IMR-90 (cell line): ENCODE measurements around the gene LYRM4. TPM values are rescaled to one million over a fixed set of nuclear protein-coding genes. Genes with fewer than 3 reads are reported as not detected.

ENCODE experiments used
- ATAC-seq: fragments of 200-7000 bp; cut with Tn5 transposase; 2 replicates; pipeline ENCODE4 v1.9.1; 2020; ENCODE audit warnings: low read depth, mild to moderate bottlenecking, moderate library complexity
- BruUV-seq: library from RNA; stranded (reverse); fragments of 400-500 nt; replicated peaks from 2 replicates; lab custom pipeline; 2021; lab: Mats Ljungman, UMichigan
- CTCF ChIA-PET: fragments of 300-600 bp; formaldehyde crosslinking; extraction: SDS; loops from one replicate; lab custom pipeline; 2021; ENCODE audit warnings: antibody characterized with exemption; lab: Yijun Ruan, JAX
- POLR2A ChIA-PET: fragments of 300-600 bp; sonication (Branson Sonifier 250); formaldehyde crosslinking; loops from one replicate; lab custom pipeline; 2022; ENCODE audit warnings: antibody characterized with exemption; ENCODE audit not compliant: unreplicated experiment; lab: Charles Lee
- DNase-seq: peaks from one replicate; pipeline ENCODE4 v3.0.0; 2013
- H2AFZ ChIP-seq: replicated peaks from 2 replicates; pipeline ENCODE3; 2013; ENCODE audit warnings: low read length, mild to moderate bottlenecking; ENCODE audit not compliant: poor library complexity
- H2AK5ac ChIP-seq: 2 replicates; pipeline ENCODE4 v1.6.1; 2013; ENCODE audit warnings: low read depth, low read length, inconsistent platforms
- H2AK9ac ChIP-seq: replicated peaks from 2 replicates; pipeline ENCODE3; 2013; ENCODE audit warnings: mild to moderate bottlenecking, low read depth, low read length, moderate library complexity; ENCODE audit not compliant: poor library complexity
- H2BK120ac ChIP-seq: 2 replicates; pipeline ENCODE4 v1.6.1; 2013; ENCODE audit warnings: low read depth, low read length, inconsistent platforms
- H2BK15ac ChIP-seq: 3 replicates; pipeline ENCODE4 v1.6.1; 2013; ENCODE audit warnings: low read depth, low read length, inconsistent platforms
- H2BK20ac ChIP-seq: 2 replicates; pipeline ENCODE4 v1.6.1; 2013; ENCODE audit warnings: low read depth, mild to moderate bottlenecking, inconsistent platforms, low read length, moderate library complexity
- H2BK5ac ChIP-seq: 2 replicates; pipeline ENCODE4 v1.6.1; 2013; ENCODE audit warnings: mild to moderate bottlenecking, low read depth, low read length, inconsistent platforms; ENCODE audit not compliant: poor library complexity, severe bottlenecking
- H3K14ac ChIP-seq: replicated peaks from 2 replicates; pipeline ENCODE4 v1.6.1; 2013; ENCODE audit warnings: low read depth, low read length, inconsistent platforms
- H3K18ac ChIP-seq: 2 replicates; pipeline ENCODE4 v1.6.1; 2013; ENCODE audit warnings: low read depth, low read length, control low read depth
- H3K23ac ChIP-seq: 2 replicates; pipeline ENCODE4 v1.6.1; 2013; ENCODE audit warnings: low read depth, low read length, inconsistent platforms
- H3K27ac ChIP-seq: 2 replicates; pipeline ENCODE4 v1.5.1; 2013; ENCODE audit warnings: mild to moderate bottlenecking, control low read depth, low read length; ENCODE audit not compliant: insufficient read depth
- H3K27me3 ChIP-seq: 2 replicates; pipeline ENCODE4 v1.6.1; 2013; ENCODE audit warnings: low read length; ENCODE audit not compliant: control insufficient read depth, insufficient read depth
- H3K36me3 ChIP-seq: 2 replicates; pipeline ENCODE4 v1.6.1; 2013; ENCODE audit warnings: low read length, mixed read lengths; ENCODE audit not compliant: control insufficient read depth, insufficient read depth
- H3K4ac ChIP-seq: 2 replicates; pipeline ENCODE4 v1.6.1; 2013; ENCODE audit warnings: low read depth, low read length, inconsistent platforms
- H3K4me1 ChIP-seq: 2 replicates; pipeline ENCODE4 v1.6.1; 2013; ENCODE audit warnings: low read length, mixed read lengths; ENCODE audit not compliant: control insufficient read depth, insufficient read depth
- H3K4me2 ChIP-seq: 2 replicates; pipeline ENCODE4 v1.6.1; 2013; ENCODE audit warnings: low read depth, mild to moderate bottlenecking, control low read depth, low read length, moderate library complexity
- H3K4me3 ChIP-seq: 2 replicates; pipeline ENCODE4 v1.5.1; 2013; ENCODE audit warnings: low read depth, mild to moderate bottlenecking, control low read depth, low read length, moderate library complexity; ENCODE audit not compliant: insufficient read depth
- H3K56ac ChIP-seq: 2 replicates; pipeline ENCODE4 v1.6.1; 2013; ENCODE audit warnings: low read length, inconsistent platforms; ENCODE audit not compliant: insufficient read depth; ENCODE audit errors: extremely low read depth
- H3K79me1 ChIP-seq, 2 experiments: 2 replicates each; pipeline ENCODE4 v1.6.1; 2013; ENCODE audit warnings: low read length in 2 of 2, inconsistent platforms in 1 of 2, low read depth in 1 of 2
- H3K9ac ChIP-seq: 2 replicates; pipeline ENCODE4 v1.6.1; 2013; ENCODE audit warnings: low read depth, low read length, control low read depth
- H3K9me1 ChIP-seq: 2 replicates; pipeline ENCODE4 v1.6.1; 2013; ENCODE audit warnings: low read length, inconsistent platforms; ENCODE audit not compliant: insufficient read depth
- H3K9me3 ChIP-seq: 2 replicates; pipeline ENCODE4 v1.6.1; 2013; ENCODE audit warnings: low read length; ENCODE audit not compliant: control insufficient read depth, insufficient read depth
- H4K20me1 ChIP-seq: 2 replicates; pipeline ENCODE4 v1.6.1; 2013; ENCODE audit warnings: low read length, inconsistent platforms; ENCODE audit not compliant: insufficient read depth
- H4K5ac ChIP-seq: 2 replicates; pipeline ENCODE4 v1.6.1; 2013; ENCODE audit warnings: mild to moderate bottlenecking, low read depth, low read length, control low read depth
- H4K8ac ChIP-seq, 2 experiments: 2 replicates each; pipeline ENCODE4 v1.6.1; 2013; ENCODE audit warnings: low read depth in 2 of 2, low read length in 2 of 2, control low read depth in 1 of 2, inconsistent platforms in 1 of 2
- H4K91ac ChIP-seq: 2 replicates; pipeline ENCODE4 v1.6.1; 2013; ENCODE audit warnings: low read depth, low read length, inconsistent platforms; ENCODE audit not compliant: insufficient read depth
- CEBPB ChIP-seq: IDR thresholded peaks from 2 replicates; pipeline ENCODE4 v1.6.1; 2012; ENCODE audit warnings: low read depth, low read length, improper control_type of control experiment
- CHD1 ChIP-seq: IDR thresholded peaks from 2 replicates; pipeline ENCODE4 v1.6.1; 2012; ENCODE audit warnings: low read depth, low read length, improper control_type of control experiment
- ELK1 ChIP-seq: fragments of 150-350 bp; IDR thresholded peaks from 2 replicates; pipeline ENCODE4 v1.6.1; 2016; ENCODE audit warnings: low read depth, mild to moderate bottlenecking, low read length, moderate library complexity, borderline replicate concordance
- FOS ChIP-seq: fragments of 150-350 bp; IDR thresholded peaks from 2 replicates; pipeline ENCODE4 v1.6.1; 2016; ENCODE audit warnings: low read depth, low read length
- MAZ ChIP-seq: IDR thresholded peaks from 2 replicates; pipeline ENCODE4 v1.6.1; 2012; ENCODE audit warnings: low read depth, mild to moderate bottlenecking, low read length, improper control_type of control experiment, moderate library complexity, borderline replicate concordance
- MXI1 ChIP-seq: IDR thresholded peaks from 2 replicates; pipeline ENCODE4 v1.6.1; 2012; ENCODE audit warnings: low read depth, mild to moderate bottlenecking, low read length, moderate library complexity, borderline replicate concordance
- RAD21 ChIP-seq: IDR thresholded peaks from 2 replicates; pipeline ENCODE4 v1.6.1; 2012; ENCODE audit warnings: low read length, improper control_type of control experiment
- RCOR1 ChIP-seq: IDR thresholded peaks from 2 replicates; pipeline ENCODE4 v1.6.1; 2012; ENCODE audit warnings: mild to moderate bottlenecking, low read length, improper control_type of control experiment; ENCODE audit not compliant: insufficient replicate concordance
- RFX5 ChIP-seq: IDR thresholded peaks from 2 replicates; pipeline ENCODE4 v1.8.0; 2012; ENCODE audit warnings: low read depth, mild to moderate bottlenecking, low read length, moderate library complexity
- WGBS, 2 experiments: methylation state at CpG; one replicate each; pipeline versions ENCODE4 v1.1.5 to v1.1.7; 2013; ENCODE audit warnings: missing lambda C conversion rate in 2 of 2; ENCODE audit not compliant: insufficient read length in 1 of 2; ENCODE audit errors: extremely low coverage in 2 of 2; 5-methylcytosine and 5-hydroxymethylcytosine counted together
- dilution Hi-C: fragments of 300-500 bp; cut with HindIII; formaldehyde crosslinking; loops from one replicate; pipeline ENCODE4 v1.14.3; 2018; ENCODE audit warnings: low sequenced_read_pairs; ENCODE audit not compliant: unreplicated experiment
- in situ Hi-C: fragments of 300-500 bp; cut with MboI; formaldehyde crosslinking; loops from 3 replicates; pipeline ENCODE4 v1.14.3; 2019; ENCODE audit warnings: low sequenced_read_pairs, inconsistent platforms, mixed read lengths
- intact Hi-C: fragments of 100-400 bp; cut with micrococcal nuclease; formaldehyde crosslinking; loops from 2 replicates; pipeline ENCODE4 v1.10.0; 2022
- polyA plus RNA-seq, 3 experiments: library from polyadenylated mRNA; depleted of rRNA; stranded (reverse); fragments of >200 nt; gene quantifications; 2 replicates each; pipeline ENCODE4 v1.2.3, GENCODE V29; 2012; ENCODE audit warnings: low replicate concordance in 1 of 3
- total RNA-seq: library from RNA; depleted of rRNA; stranded (reverse); fragments of >200 nt; gene quantifications from 2 replicates; pipeline ENCODE4 v1.2.3, GENCODE V29; 2012

The LYRM4 gene
- total and polyA plus RNA-seq, 2 of the 4 experiments (the other 2 are of a cell fraction) = 11.5 to 26.6 TPM

- in situ Hi-C loops = no loop called here
- H3K79me1 ChIP-seq = peaks cover 21 to 38% of the 10 kb centered on the region in 2 experiments; a peak in 3 of 4 replicates
- no peak overlapping the region for H2BK15ac ChIP-seq
- no peak overlapping the region for H3K4me2 ChIP-seq
- BruUV-seq = no TSS peak
- no peaks in the 10 kb centered on the region for H4K20me1 ChIP-seq
- POLR2A ChIA-PET = no interaction called here
- no peaks in the 10 kb centered on the region for H3K36me3 ChIP-seq
- H3K18ac ChIP-seq = no peak overlapping the region
- no peak overlapping the region for H2BK5ac ChIP-seq
- no peak overlapping the region for H3K4me3 ChIP-seq
- no peak overlapping the region for H3K4ac ChIP-seq
- no peak overlapping the region for H2BK20ac ChIP-seq
- no peak overlapping the region for H2AFZ ChIP-seq
- dilution Hi-C loops = no loop called here
- ATAC-seq = no peak
- WGBS, 2 experiments = no CpG with 5 or more reads among the region's 2 CpGs
- H3K27me3 ChIP-seq = no peaks in the 10 kb centered on the region
- no peak overlapping the region for H2AK5ac ChIP-seq
- H3K23ac ChIP-seq = no peak overlapping the region
- TF ChIP-seq FOS = no peak
- no peak for TF ChIP-seq RCOR1
- TF ChIP-seq RFX5 = no peak
- no peak for TF ChIP-seq MXI1
- no peak for TF ChIP-seq RAD21
- no peak for TF ChIP-seq CEBPB
- TF ChIP-seq CHD1 = no peak
- no peak for TF ChIP-seq ELK1
- TF ChIP-seq MAZ = no peak
- no peak overlapping the region for H4K5ac ChIP-seq
- H3K9ac ChIP-seq = no peak overlapping the region
- H3K56ac ChIP-seq = no peak overlapping the region
- intact Hi-C loops = no loop called here
- no peaks in the 10 kb centered on the region for H3K9me3 ChIP-seq
- H3K14ac ChIP-seq = no peak overlapping the region
- H2AK9ac ChIP-seq = no peak overlapping the region
- no peaks in the 10 kb centered on the region for H3K4me1 ChIP-seq
- H3K27ac ChIP-seq = no peak overlapping the region
- H3K9me1 ChIP-seq = no peaks in the 10 kb centered on the region
- no peak overlapping the region for H4K8ac ChIP-seq
- H2BK120ac ChIP-seq = no peak overlapping the region
- CTCF ChIA-PET = interaction anchor here (0.5 to 1.7 kb wide), 4 partner anchors 29 to 1907 kb away, joined by 3 to 4 read pairs (median 4); no protein-coding TSS in a partner anchor
- H4K91ac ChIP-seq = no peak overlapping the region
- DNase-seq = no peak
Measured at GRCh38 chr6:5266423-5266822, 5.7 kb upstream of the LYRM4 start.
